Smooth muscle cell of bladder (primary cell): ENCODE results near the gene CPXCR1. TPM values are rescaled to one million over a fixed set of nuclear protein-coding genes. Genes with fewer than 3 reads are reported as not detected.

ENCODE experiments used
- total RNA-seq: library from RNA; depleted of rRNA; stranded (reverse); fragments of >200 nt; gene quantifications from 2 replicates; pipeline ENCODE4 v1.2.3, GENCODE V29; 2014

The CPXCR1 gene
- not detected in 2 replicates for total RNA-seq

DNA sequence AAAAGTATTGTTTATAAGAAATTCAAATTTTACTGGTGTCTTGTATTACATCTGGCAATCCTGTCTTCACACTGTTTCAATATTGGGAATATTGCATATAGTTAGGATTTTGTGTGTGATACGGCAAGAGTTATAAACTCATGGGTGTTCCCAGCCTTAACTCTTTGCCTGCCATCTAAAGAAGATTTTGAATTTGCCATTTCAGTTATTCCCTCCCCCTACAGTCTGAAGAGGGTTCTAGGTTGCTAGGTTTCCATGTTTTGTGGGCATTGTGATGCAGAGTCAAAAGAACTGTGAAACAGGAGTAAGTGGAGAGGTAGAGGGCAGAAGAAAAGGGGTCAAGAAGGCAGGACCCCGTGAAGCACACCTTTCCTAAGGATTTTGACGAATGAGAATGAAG lies at the start of gene CPXCR1:
TSS of gene CPXCR1 (plus strand) at position 301 of the 400 bp plus-strand sequence. CDS start 6,190 bp downstream, outside the sequence.

